SK-N-SH (cell line): ENCODE results near the gene TMEM132D. TPM values are rescaled to one million over a fixed set of nuclear protein-coding genes. Genes with fewer than 3 reads are reported as not detected.

Experiments used
- CTCF ChIA-PET: fragments of 300-600, 350-600 bp; formaldehyde crosslinking; extraction: SDS; loops from one replicate; lab custom pipeline; 2021; lab: Yijun Ruan, JAX
- POLR2A ChIA-PET: fragments of 350-600 bp; sonication (Branson Sonifier 250); formaldehyde crosslinking; extraction: SDS; loops from one replicate; lab custom pipeline; 2020; ENCODE audit warnings: antibody characterized with exemption, inconsistent platforms; lab: Yijun Ruan, JAX
- DNase-seq: peaks from one replicate; pipeline ENCODE4 v3.0.0; 2012
- H2AFZ ChIP-seq: fragments of 200-600 bp; sonication (generic); 2 replicates; pipeline ENCODE4 v1.8.1; 2016; ENCODE audit warnings: antibody characterized with exemption, mild to moderate bottlenecking, low read depth
- H3F3A ChIP-seq: fragments of 200-600 bp; sonication (generic); replicated peaks from 2 replicates; pipeline ENCODE3; 2016; ENCODE audit warnings: antibody characterized with exemption, mild to moderate bottlenecking; ENCODE audit not compliant: insufficient read depth
- H3K27ac ChIP-seq, 2 experiments: fragments of 200-500 bp in 1 of 2; fragments of 200-600 bp in 1 of 2; sonication (Bioruptor generic) in 1 of 2; sonication (generic), shearing (Covaris generic) in 1 of 2; 2 replicates each; pipeline versions ENCODE4 v1.5.1 to v1.6.1; 2014 to 2016; ENCODE audit warnings: low read depth in 2 of 2, inconsistent platforms in 1 of 2, low read length in 1 of 2, mild to moderate bottlenecking in 1 of 2, mixed read lengths in 1 of 2
- H3K27me3 ChIP-seq: fragments of 200-600 bp; sonication (generic), shearing (Covaris generic); 2 replicates; pipeline ENCODE4 v1.6.1; 2016; ENCODE audit warnings: mixed run types; ENCODE audit not compliant: insufficient read depth
- H3K36me3 ChIP-seq, 2 experiments: fragments of 200-500 bp in 1 of 2; fragments of 200-600 bp in 1 of 2; sonication (Bioruptor generic) in 1 of 2; sonication (generic) in 1 of 2; replicated peaks in 1 of 2; 2 replicates each; pipeline versions ENCODE3 to v1.5.1; 2014 to 2016; ENCODE audit warnings: low read length in 1 of 2, mild to moderate bottlenecking in 1 of 2; ENCODE audit not compliant: insufficient read depth in 2 of 2, control insufficient read depth in 1 of 2
- H3K4me1 ChIP-seq, 2 experiments: fragments of 200-500 bp in 1 of 2; fragments of 200-600 bp in 1 of 2; sonication (Bioruptor generic) in 1 of 2; sonication (generic), shearing (Covaris generic) in 1 of 2; 2 replicates each; pipeline versions ENCODE4 v1.5.1 to v1.6.1; 2014 to 2016; ENCODE audit warnings: low read depth in 1 of 2, low read length in 1 of 2, mixed run types in 1 of 2; ENCODE audit not compliant: insufficient read depth in 2 of 2, control insufficient read depth in 1 of 2
- H3K4me2 ChIP-seq: fragments of 200-600 bp; sonication (generic), shearing (Covaris generic); 2 replicates; pipeline ENCODE4 v1.6.1; 2017; ENCODE audit warnings: mixed run types
- H3K4me3 ChIP-seq, 2 experiments: fragments of 200-500 bp in 1 of 2; fragments of 200-600 bp in 1 of 2; sonication (Bioruptor generic) in 1 of 2; sonication (generic), shearing (Covaris generic) in 1 of 2; 2 replicates each; pipeline versions ENCODE4 v1.5.1 to v1.8.1; 2014 to 2016; ENCODE audit warnings: low read depth in 2 of 2, inconsistent platforms in 1 of 2, low read length in 1 of 2, mild to moderate bottlenecking in 1 of 2, mixed read lengths in 1 of 2, moderate library complexity in 1 of 2
- H3K79me2 ChIP-seq: fragments of 200-600 bp; sonication (generic); 2 replicates; pipeline ENCODE4 v1.8.1; 2017; ENCODE audit warnings: mild to moderate bottlenecking; ENCODE audit not compliant: insufficient read depth
- H3K9ac ChIP-seq: fragments of 200-600 bp; sonication (generic); 2 replicates; pipeline ENCODE4 v1.6.1; 2017; ENCODE audit warnings: mixed run types
- H3K9me2 ChIP-seq: fragments of 200-600 bp; sonication (generic); 2 replicates; pipeline ENCODE4 v1.6.1; 2017; ENCODE audit warnings: mixed run types
- H3K9me3 ChIP-seq: fragments of 200-600 bp; sonication (generic); 2 replicates; pipeline ENCODE4 v1.6.1; 2017; ENCODE audit warnings: mixed run types, mild to moderate bottlenecking, moderate library complexity
- H4K20me1 ChIP-seq: fragments of 200-600 bp; sonication (generic); 2 replicates; pipeline ENCODE4 v1.6.1; 2017; ENCODE audit warnings: mild to moderate bottlenecking, mixed run types; ENCODE audit not compliant: insufficient read depth
- CHD2 ChIP-seq: fragments of 150-350 bp; IDR thresholded peaks from 2 replicates; pipeline ENCODE4 v1.6.1; 2018; ENCODE audit warnings: low read length; ENCODE audit not compliant: partially characterized antibody
- ELF1 ChIP-seq: IDR thresholded peaks from 2 replicates; pipeline ENCODE4 v1.4.0; 2012
- EZH2phosphoT487 ChIP-seq: fragments of 200-600 bp; sonication (generic); IDR thresholded peaks from 2 replicates; pipeline ENCODE4 v1.6.1; 2017; ENCODE audit warnings: low read depth, mixed run types, mild to moderate bottlenecking, antibody characterized with exemption, moderate library complexity, borderline replicate concordance
- FOXJ3 ChIP-seq: sonication (generic); formaldehyde crosslinking; IDR thresholded peaks from 2 replicates; pipeline ENCODE4 v1.5.1; 2020; ENCODE audit warnings: mild to moderate bottlenecking, missing genetic modification reagents
- GABPA ChIP-seq: IDR thresholded peaks from 2 replicates; pipeline ENCODE4 v1.4.0; 2012; ENCODE audit warnings: low read depth, mild to moderate bottlenecking
- JUND ChIP-seq: IDR thresholded peaks from 2 replicates; pipeline ENCODE4 v1.4.0; 2012
- MEF2A ChIP-seq: IDR thresholded peaks from 2 replicates; pipeline ENCODE4 v1.4.0; 2012; ENCODE audit warnings: low read depth, borderline replicate concordance
- MXI1 ChIP-seq: IDR thresholded peaks from 2 replicates; pipeline ENCODE4 v1.6.1; 2012; ENCODE audit warnings: mild to moderate bottlenecking, low read depth, low read length, improper control_type of control experiment
- NFIC ChIP-seq: IDR thresholded peaks from 2 replicates; pipeline ENCODE4 v1.4.0; 2012; ENCODE audit warnings: borderline replicate concordance
- PBX3 ChIP-seq: IDR thresholded peaks from 2 replicates; pipeline ENCODE4; 2012
- POLR2AphosphoS5 ChIP-seq: IDR thresholded peaks from 2 replicates; pipeline ENCODE4 v1.6.1; 2012; ENCODE audit warnings: low read depth, low read length
- SIN3A ChIP-seq: IDR thresholded peaks from 2 replicates; pipeline ENCODE4 v1.6.1; 2012; ENCODE audit warnings: low read depth, mild to moderate bottlenecking, low read length, moderate library complexity, borderline replicate concordance
- SMC3 ChIP-seq: IDR thresholded peaks from 2 replicates; pipeline ENCODE4 v1.6.1; 2012; ENCODE audit warnings: low read depth, low read length, improper control_type of control experiment
- TAF1 ChIP-seq: IDR thresholded peaks from 2 replicates; pipeline ENCODE4 v1.6.1; 2012; ENCODE audit warnings: low read depth, mild to moderate bottlenecking, low read length, moderate library complexity, borderline replicate concordance
- TCF12 ChIP-seq: IDR thresholded peaks from 2 replicates; pipeline ENCODE4 v1.4.0; 2012
- TEAD4 ChIP-seq: IDR thresholded peaks from 2 replicates; pipeline ENCODE4 v1.4.0; 2012; ENCODE audit warnings: mild to moderate bottlenecking, borderline replicate concordance; ENCODE audit not compliant: insufficient read depth
- YY1 ChIP-seq: IDR thresholded peaks from 2 replicates; pipeline ENCODE4 v1.4.0; 2012; ENCODE audit warnings: low read depth, mild to moderate bottlenecking
- WGBS: methylation state at CpG from one replicate; pipeline ENCODE4 v1.1.6; 2017; ENCODE audit warnings: low lambda C conversion rate; 5-methylcytosine and 5-hydroxymethylcytosine counted together
- polyA plus RNA-seq, 3 experiments: library from polyadenylated mRNA; depleted of rRNA; stranded (reverse); fragments of >200 nt; gene quantifications; 2 replicates each; pipeline ENCODE4 v1.2.3, GENCODE V29; 2012
- TF ChIP-seq, protein P1 (sequence below): IDR thresholded peaks from 2 replicates; pipeline ENCODE4 v1.4.0; 2012; ENCODE audit warnings: low read depth, borderline replicate concordance
- TF ChIP-seq, protein P2 (sequence below): fragments of 150-350 bp; IDR thresholded peaks from 2 replicates; pipeline ENCODE4 v1.6.1; 2017; ENCODE audit warnings: antibody characterized with exemption, low read length, low read depth, borderline replicate concordance
- TF ChIP-seq, protein P3 (sequence below): IDR thresholded peaks from 2 replicates; pipeline ENCODE4 v1.6.1; 2012; ENCODE audit warnings: mild to moderate bottlenecking, low read depth, low read length, moderate library complexity

Gene TMEM132D
- polyA plus RNA-seq, 1 of the 3 experiments (the other 2 are of a cell fraction) = not detected

DNA sequence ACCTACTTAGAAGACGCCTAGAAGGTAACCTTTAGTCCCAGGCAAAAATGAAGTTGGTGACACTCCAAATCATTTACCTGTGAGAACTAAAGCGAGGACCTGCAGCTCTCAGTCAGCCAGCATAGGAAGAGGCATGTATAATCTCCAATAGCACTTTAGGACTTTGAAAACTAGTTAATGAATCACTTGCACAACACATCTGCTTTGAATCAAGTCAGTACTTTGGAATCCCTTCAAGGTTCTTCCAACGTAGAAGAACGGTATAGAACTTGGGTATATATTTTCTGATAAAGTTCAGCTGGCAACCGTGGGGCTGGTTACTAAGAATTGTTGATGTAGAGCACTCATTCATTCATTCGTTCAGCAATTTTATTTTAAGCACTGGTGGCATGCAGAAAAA, 251.9 kb downstream of the TMEM132D start:
- Histone ChIP-seq H3K27me3 (no peaks in the 10 kb centered on the region), H3K9me2 (no peaks in the 10 kb centered on the region), H3K4me3 (no peak overlapping the region), H3K27ac (no peak overlapping the region), H4K20me1 (no peaks in the 10 kb centered on the region), H3K4me2 (no peak overlapping the region), H3K79me2 (no peaks in the 10 kb centered on the region), H3K9me3 (no peaks in the 10 kb centered on the region), H2AFZ (no peak overlapping the region), H3F3A (no peaks in the 10 kb centered on the region), H3K36me3 (no peaks in the 10 kb centered on the region), H3K4me1 (no peaks in the 10 kb centered on the region), H3K9ac (no peak overlapping the region)
- TF ChIP-seq YY1 (no peak), PBX3 (no peak), EZH2phosphoT487 (no peak), FOXJ3 (no peak), JUND (no peak), CHD2 (no peak), NFIC (no peak)
- TF ChIP-seq, protein P1, sequence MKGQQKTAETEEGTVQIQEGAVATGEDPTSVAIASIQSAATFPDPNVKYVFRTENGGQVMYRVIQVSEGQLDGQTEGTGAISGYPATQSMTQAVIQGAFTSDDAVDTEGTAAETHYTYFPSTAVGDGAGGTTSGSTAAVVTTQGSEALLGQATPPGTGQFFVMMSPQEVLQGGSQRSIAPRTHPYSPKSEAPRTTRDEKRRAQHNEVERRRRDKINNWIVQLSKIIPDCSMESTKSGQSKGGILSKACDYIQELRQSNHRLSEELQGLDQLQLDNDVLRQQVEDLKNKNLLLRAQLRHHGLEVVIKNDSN = no peak
- DNase-seq = no peak
- ChIA-PET CTCF (no interaction called here), POLR2A (no interaction called here)
- WGBS = 11% methylated on average over 6 of the region's 6 CpGs

DNA sequence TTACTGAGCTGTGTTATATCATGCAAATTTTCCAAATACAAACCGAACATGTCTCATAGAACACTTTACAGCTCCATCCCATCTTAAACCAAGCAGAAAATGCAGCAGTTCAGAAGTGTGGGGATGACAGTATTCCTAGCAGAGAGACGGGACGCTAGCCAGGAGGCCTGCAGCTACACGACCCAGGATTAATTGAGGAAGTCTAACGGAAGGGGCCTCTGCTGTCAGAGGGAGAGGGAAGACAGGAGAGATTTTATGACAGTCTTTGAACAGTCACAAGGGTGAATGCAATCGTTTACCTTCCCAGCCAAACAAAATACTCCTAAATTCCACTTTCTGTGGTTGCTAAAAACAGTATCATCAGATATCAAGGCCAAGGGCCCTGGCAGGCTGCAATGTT, 261.9 kb downstream of the TMEM132D start:
- no peak overlapping the region for H3K4me3 ChIP-seq
- no peak overlapping the region for H2AFZ ChIP-seq
- TF ChIP-seq MXI1 = no peak
- no peak for TF ChIP-seq POLR2AphosphoS5
- TF ChIP-seq SIN3A = no peak
- TF ChIP-seq TCF12 = no peak
- TF ChIP-seq PBX3 = no peak
- no peak for TF ChIP-seq TAF1
- TF ChIP-seq ELF1 = no peak
- TF ChIP-seq, protein P2, sequence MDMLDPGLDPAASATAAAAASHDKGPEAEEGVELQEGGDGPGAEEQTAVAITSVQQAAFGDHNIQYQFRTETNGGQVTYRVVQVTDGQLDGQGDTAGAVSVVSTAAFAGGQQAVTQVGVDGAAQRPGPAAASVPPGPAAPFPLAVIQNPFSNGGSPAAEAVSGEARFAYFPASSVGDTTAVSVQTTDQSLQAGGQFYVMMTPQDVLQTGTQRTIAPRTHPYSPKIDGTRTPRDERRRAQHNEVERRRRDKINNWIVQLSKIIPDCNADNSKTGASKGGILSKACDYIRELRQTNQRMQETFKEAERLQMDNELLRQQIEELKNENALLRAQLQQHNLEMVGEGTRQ = no peak
- TF ChIP-seq, protein P3, sequence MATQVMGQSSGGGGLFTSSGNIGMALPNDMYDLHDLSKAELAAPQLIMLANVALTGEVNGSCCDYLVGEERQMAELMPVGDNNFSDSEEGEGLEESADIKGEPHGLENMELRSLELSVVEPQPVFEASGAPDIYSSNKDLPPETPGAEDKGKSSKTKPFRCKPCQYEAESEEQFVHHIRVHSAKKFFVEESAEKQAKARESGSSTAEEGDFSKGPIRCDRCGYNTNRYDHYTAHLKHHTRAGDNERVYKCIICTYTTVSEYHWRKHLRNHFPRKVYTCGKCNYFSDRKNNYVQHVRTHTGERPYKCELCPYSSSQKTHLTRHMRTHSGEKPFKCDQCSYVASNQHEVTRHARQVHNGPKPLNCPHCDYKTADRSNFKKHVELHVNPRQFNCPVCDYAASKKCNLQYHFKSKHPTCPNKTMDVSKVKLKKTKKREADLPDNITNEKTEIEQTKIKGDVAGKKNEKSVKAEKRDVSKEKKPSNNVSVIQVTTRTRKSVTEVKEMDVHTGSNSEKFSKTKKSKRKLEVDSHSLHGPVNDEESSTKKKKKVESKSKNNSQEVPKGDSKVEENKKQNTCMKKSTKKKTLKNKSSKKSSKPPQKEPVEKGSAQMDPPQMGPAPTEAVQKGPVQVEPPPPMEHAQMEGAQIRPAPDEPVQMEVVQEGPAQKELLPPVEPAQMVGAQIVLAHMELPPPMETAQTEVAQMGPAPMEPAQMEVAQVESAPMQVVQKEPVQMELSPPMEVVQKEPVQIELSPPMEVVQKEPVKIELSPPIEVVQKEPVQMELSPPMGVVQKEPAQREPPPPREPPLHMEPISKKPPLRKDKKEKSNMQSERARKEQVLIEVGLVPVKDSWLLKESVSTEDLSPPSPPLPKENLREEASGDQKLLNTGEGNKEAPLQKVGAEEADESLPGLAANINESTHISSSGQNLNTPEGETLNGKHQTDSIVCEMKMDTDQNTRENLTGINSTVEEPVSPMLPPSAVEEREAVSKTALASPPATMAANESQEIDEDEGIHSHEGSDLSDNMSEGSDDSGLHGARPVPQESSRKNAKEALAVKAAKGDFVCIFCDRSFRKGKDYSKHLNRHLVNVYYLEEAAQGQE = no peak
- TF ChIP-seq FOXJ3 = no peak
- no peak for TF ChIP-seq GABPA
- TF ChIP-seq NFIC = no peak
- TF ChIP-seq MEF2A = no peak
- no peak for TF ChIP-seq YY1
- TF ChIP-seq SMC3 = no peak
- TF ChIP-seq TEAD4 = no peak
- TF ChIP-seq, all 33 proteins: peak for 0
- Histone ChIP-seq H4K20me1 (no peaks in the 10 kb centered on the region), H3K27me3 (no peaks in the 10 kb centered on the region), H3K9ac (no peak overlapping the region), H3K4me1 (no peaks in the 10 kb centered on the region), H3K9me2 (no peaks in the 10 kb centered on the region), H3K9me3 (no peaks in the 10 kb centered on the region), H3F3A (no peaks in the 10 kb centered on the region), H3K36me3 (no peaks in the 10 kb centered on the region), H3K79me2 (no peaks in the 10 kb centered on the region), H3K4me2 (no peak overlapping the region), H3K27ac (no peak overlapping the region)
- no peak for DNase-seq
- CTCF ChIA-PET = no interaction called here
- WGBS = 4% methylated on average over 6 of the region's 6 CpGs
- POLR2A ChIA-PET = no interaction called here
